Measurements from ENCODE around the gene ASPA.
"Not testable (repeated sequence)": the region's sequence is repeated elsewhere in the genome, so short reads cannot be mapped to it uniquely, and the experiment has no call there.

ASPA gene

DNA sequence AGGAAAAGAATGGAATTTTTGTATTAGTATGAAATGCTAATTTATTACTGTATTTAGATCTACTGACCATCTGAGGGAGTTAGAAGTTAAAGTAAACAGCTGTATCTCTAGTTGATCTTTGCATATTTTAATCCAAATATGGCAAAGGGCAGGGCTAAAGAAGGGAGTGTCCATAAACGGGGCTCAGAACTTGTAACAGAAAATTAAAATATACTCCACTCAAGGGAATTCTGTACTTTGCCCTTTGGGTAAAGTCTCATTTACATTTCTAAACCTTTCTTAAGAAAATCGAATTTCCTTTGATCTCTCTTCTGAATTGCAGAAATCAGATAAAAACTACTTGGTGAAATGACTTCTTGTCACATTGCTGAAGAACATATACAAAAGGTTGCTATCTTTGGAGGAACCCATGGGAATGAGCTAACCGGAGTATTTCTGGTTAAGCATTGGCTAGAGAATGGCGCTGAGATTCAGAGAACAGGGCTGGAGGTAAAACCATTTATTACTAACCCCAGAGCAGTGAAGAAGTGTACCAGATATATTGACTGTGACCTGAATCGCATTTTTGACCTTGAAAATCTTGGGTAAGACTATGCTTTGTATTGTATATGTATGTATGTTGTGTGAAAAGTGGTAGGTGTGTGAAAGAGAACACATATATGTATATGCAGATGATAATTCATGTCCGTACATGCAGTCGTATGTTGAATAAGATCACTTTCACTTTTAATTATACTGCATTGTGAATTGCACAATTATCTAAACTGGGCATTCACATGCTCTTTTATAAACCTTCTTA is at the start of gene ASPA:
TSS of gene ASPA (plus strand) at position 186 of the 799 bp plus-strand sequence. CDS start at position 349, 163 bp downstream.
- in situ Hi-C loops (cut with MboI; ENCODE audit: low sequenced_read_pairs): no loop called here

DNA sequence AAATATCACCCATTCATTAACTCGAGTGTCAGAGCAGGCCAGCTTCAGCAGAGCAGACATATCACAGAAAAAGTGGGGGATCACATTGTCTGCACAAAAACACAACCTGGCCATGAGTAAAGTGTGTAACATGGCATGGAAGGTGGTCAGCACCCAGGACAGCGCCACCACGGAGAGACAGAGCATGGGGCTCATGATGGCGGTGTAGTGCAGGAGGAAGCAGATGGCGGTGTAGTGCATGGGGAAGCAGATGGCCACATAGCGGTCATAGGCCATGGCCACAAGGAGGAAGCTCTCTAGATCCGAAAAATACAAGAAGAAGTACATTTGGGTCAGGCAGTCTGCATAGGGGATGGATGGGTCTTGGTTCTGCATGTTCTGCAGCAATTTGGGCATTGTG is 42.6 kb upstream of the ASPA start:
- in situ Hi-C loops (cut with MboI; ENCODE audit: low sequenced_read_pairs): not testable (repeated sequence)

DNA sequence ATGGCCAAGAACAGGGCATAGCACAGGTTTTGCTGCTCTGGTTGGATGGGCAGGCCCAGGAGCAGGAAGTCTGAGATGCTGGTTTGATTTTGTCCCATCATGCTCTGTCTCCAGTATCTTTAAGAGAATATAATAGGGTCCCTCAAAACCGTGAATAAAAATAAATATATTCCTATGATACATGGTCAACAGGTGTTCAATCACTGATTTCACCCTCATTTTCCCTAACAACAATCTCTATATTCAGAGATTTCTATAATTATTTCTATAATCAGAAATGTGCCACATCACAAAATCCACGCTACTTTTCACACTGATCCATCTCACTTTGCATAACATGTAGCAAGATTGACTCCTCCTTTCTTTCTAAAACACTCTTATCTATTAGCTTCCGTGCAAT is 42.1 kb upstream of the ASPA start, which contains the start of gene OR1E2:
TSS of gene OR1E2 (minus strand) at position 101 of the 400 bp plus-strand sequence. CDS start at position 101, 0 bp downstream.
- in situ Hi-C loops (cut with MboI; ENCODE audit: low sequenced_read_pairs): no loop called here

DNA sequence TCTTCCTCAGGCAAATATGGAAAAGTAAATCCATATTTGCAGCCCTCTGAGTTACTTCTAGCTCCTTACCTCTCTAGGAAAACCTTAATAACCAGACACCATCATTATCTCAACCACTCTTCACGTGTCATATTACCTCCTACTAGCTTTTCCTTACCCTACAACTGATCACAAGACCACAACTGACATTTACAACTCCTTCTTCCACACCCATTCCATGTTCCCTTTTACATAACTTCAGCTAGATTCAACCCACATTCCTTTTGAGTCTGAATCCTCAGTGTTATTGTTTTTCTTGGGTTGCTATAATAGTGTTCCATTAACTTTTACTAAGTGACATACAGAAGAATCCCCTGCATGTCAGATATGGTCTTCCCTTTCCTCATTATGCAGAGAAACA is 37.4 kb upstream of the ASPA start:
- in situ Hi-C loops (cut with MboI; ENCODE audit: low sequenced_read_pairs): no loop called here

DNA sequence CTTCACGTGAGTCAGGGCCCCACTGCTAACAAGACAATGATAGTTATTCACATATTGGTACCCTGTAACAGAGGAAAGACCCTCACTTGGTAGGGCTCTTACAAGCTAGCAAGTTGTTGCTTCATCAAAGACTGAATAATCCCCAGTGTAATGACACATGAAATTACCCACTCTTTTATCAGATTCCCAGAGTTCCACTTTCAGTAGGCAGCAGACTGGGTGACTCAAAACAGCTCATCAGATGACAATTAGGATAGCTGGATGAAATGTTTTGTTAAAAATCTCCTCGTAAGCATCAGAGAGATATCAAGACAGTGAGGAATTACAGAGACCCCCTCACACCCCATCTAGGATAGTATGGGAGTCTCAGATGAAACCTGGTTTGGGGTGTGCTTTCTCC is 35.3 kb upstream of the ASPA start:
- in situ Hi-C loops (cut with MboI; ENCODE audit: low sequenced_read_pairs): no loop called here

DNA sequence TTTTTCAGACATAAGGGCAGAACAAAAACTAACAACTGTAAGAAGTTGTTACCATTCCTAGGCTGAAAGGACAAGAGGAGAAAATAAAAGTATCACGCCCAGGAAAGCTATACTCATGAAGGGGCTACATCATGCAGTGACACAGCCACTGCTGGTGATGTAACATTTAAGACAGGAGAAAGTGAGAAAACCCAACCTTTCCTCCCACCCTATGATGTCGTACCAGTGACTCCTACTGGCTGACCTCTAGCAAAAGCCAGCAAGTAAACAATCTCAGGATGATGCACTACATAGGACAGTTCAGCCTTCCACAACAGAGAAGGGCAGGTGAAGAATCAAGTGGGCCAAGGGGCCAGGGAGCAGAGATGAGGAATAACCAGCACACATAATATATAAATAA is 28.2 kb upstream of the ASPA start:
- in situ Hi-C loops (cut with MboI; ENCODE audit: low sequenced_read_pairs): no loop called here

DNA sequence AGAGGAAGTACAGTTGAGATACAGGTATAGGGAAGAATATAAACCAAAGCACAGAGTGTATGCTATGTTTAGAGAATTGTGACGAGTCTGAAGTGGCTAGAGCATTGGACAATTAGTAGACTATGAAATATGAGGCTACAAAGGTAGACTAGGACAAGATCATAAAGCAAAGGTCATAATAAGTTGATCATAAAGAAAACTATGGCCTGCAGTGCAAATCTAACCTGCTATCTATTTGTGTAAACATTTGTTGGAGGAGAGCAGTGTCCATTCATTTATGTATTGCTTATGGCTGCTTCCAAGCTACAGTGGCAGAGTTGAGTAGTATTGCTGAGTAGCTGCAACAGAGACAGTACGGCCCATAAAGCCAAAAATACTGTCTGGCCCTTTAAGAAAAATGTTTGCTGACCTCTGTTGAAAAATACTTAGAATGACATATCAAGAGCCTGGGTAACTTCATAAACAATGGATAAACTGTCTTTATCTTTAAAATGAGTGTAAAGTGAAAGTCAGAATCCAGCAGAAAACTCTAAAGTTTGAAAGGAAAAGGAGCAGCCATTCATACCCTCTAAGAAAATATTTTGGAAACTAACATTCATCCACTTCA is 27.6 kb upstream of the ASPA start:
- in situ Hi-C loops (cut with MboI; ENCODE audit: low sequenced_read_pairs): no loop called here

DNA sequence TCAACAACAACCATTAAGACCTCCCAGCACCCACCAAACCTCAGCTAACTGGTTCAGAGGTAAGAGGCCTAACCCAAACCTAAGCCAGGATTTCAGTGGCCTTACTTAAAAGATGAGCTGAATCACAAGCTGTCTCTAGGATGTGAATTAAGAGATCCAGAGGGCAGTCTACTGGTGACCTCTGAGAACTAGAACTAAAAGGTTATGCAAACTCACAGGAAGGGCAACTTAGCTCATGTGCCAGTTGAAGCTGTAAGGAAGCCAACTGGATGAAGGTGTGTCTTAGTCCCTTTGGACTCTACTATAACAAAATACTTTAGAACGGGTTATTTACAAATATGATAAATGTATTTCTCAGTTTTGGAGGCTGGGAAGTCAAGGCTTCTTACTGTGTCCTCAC is 9.4 kb upstream of the ASPA start:
- in situ Hi-C loops (cut with MboI; ENCODE audit: low sequenced_read_pairs): not testable (repeated sequence)

DNA sequence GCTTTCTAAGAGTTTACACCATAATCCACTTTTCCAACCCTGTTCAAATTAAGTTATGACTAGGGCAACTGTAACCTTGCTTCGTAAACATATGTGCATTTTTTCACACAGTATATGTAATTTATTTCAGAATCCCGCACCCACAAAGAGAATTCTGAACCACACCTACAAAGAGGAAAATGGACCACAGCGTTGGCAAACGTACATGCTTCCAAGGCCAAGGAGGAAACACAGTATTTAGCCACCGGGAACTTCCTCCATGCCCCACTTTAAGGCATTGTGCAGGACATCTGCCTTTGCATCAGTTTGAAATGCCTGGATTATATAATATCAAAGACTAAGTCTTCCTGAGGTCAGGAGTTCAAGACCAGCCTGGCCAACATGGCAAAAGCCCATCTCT is 6.3 kb upstream of the ASPA start:
- in situ Hi-C loops (cut with MboI; ENCODE audit: low sequenced_read_pairs): no loop called here

DNA sequence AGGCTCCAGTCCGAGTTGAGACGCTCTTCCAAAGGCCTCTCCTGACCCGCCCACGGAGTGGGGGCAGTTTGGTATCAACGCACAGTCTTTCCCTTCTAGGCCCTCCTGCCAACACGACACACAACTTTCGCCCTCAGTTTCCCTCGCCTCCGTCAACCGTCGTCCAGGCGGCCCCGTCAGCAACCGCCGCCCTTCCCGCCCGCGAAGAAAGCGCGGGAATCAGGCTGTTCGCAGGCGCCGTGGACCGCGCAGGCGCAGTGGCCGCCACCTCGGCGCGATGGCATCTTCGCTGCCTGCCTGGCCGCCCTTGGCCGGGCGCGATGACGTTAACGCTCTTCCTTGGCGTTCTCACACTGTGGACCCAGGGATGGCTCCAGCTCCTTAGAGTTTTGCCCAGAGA is 4.2 kb upstream of the ASPA start, which contains the start of gene SPATA22:
TSS of gene SPATA22 (minus strand) at position 221 of the 400 bp plus-strand sequence. CDS start 2,494 bp downstream, outside the sequence.
- in situ Hi-C loops (cut with MboI; ENCODE audit: low sequenced_read_pairs): no loop called here

DNA sequence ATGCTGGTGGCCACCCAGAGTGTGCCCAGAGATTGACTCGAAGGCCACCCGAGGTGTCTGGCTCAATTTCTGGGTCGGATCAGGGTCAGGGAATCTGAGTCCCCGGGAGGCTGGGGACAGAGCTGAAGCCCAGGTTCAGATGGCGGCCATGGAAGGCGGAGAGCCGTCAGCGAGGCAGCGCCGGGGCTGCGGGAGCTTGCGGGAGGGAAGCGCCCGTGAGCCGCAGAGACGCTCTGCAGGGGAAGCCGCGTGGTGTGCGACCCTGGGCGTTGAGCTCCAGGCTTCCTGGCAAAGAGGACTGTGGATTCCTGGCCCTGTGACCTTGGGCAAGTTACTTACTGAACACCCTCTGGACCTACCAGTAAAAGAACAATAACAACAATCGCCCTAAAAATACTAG is 3.7 kb upstream of the ASPA start:
- in situ Hi-C loops (cut with MboI; ENCODE audit: low sequenced_read_pairs): no loop called here

DNA sequence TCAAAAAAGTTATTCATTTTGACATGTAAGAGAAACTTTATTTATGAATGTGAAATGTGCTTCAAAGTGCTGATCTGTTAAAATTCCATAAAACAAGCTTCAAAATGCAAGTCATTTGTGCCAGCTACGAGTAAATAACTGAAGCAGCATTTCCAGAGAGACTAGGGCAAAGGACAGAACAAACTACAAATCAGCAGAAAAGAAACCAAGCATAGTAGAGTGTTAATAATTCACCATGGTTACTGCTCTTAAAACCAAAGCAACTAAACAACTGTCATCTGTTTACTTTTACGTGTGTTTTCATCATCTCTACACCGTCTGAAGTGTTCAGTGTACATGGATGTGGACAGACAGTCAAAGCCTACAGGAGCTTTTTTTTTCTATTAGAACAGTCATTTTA is 1.6 kb upstream of the ASPA start:
- in situ Hi-C loops (cut with MboI; ENCODE audit: low sequenced_read_pairs): no loop called here

DNA sequence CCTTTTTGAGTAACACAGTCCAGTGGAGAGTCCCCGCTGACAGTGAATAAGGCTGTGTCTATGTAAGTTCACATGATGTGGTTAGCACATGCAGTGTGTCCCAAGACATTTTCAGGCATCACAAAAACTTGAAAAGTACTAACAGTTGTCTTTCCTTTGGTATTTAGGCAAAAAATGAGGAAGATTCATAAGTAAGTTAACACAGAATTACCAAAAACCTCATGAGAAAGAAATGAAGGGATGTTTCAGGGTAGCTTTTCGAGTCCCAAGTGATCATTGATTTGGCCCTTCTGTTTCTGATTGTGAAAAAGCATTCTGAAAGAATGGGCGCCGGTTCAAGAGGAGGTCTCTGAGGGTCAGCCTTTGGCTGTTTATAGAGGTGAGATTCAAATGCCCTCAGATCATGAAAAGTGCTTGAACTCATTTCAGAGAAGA is 529 bp upstream of the ASPA start:
- in situ Hi-C loops (cut with MboI; ENCODE audit: low sequenced_read_pairs): no loop called here

DNA sequence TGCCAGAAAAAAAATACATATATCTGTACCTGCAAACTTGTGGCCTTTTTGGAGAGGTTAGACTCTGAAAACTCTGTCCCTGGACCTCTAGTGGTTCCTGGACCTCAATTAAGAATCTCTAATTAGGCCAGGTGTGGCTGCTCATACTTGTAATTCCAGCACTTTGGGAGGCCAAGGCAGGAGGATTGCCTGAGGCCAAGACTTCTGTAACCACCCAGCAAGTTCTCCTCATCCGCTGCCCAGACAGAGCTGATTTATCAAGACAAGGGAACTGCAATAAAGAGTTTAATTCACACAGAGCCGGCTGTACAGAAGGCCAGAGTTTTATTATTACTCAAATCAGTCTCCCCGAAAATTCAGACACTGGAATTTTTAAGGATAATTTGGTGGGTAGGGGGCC is 4.2 kb downstream of the ASPA start:
- in situ Hi-C loops (cut with MboI; ENCODE audit: low sequenced_read_pairs): no loop called here

DNA sequence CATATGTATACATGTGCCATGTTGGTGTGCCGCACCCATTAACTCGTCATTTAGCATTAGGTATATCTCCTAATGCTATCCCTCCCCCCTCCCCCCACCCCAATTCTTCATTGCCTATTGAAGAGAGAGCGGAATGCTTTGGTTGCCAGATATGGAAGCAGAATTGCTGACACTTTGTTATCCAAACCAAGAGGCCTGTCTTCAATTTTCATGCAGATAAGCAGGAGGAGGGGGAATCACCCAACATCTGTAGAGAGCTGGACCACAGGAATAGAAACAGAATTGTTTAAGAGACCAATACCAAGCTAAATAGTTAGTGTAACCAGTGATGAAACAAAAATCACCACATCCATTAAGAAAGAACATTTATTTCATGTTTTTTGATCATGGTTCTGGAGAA is 7.1 kb downstream of the ASPA start:
- in situ Hi-C loops (cut with MboI; ENCODE audit: low sequenced_read_pairs): no loop called here

DNA sequence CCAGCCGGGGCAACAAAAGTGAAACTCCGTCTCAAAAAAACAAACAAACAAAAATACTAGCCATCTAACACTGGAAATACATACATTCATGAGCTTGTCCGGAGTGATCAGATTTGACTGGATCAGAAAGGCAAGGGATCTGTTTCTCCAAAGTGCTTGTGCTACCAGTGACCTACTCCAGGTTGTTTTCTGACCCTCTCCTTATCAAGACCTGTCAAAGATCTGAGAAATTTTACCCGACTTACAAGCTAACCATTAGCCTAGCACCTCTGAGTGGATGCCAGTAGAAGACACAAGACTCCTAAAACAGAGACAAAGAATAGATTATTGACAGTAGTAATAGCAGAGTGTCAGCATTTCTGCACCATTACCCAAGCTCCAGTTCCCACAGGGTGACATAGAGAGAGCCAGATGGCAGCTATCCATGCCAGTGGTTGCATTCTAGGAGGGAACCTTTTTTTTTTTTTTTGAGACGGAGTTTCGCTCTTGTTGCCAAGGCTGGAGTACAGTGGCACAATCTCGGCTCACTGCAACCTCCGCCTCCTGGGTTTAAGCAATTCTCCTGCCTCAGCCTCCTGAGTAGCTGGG is 9.8 kb downstream of the ASPA start:
- in situ Hi-C loops (cut with MboI; ENCODE audit: low sequenced_read_pairs): no loop called here

DNA sequence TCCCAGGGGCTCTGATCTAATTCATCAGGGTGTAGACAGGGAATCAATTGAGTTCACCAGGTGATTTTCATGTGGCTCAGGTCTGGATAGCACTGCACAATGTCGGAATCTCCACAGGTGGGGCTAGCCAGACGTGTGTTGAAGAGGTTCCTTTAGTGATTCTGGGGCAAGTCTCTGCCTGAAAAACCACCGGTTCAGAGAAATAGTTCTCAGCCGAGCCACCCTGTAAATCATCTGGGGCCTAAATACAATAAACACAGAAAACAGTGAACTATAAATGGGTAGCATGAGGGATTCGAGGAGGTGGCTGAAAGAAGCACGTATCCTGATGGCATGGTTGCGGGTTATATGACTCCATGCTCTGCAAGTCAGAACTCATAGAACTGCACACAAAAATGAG is 21.3 kb downstream of the ASPA start:
- in situ Hi-C loops (cut with MboI; ENCODE audit: low sequenced_read_pairs): no loop called here

DNA sequence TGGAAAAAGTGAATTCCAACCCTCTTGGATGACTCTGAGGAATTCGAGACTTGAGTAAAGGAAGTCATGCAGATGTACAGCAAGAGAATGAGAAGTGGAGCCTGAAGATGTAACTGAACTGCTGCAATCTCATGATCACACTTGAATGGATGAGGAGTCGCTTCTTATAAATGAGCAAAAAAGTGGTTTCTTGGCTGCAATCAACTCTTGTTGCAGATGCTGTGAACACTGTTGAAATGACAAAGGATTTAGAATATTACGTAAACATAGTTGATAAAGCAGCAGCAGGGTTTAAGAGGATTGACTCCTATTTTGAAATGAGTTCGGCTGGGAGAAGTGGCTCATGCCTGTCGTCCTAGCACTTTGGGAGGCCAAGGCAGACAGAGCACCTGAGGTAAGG is 25.5 kb downstream of the ASPA start:
- in situ Hi-C loops (cut with MboI; ENCODE audit: low sequenced_read_pairs): no loop called here

DNA sequence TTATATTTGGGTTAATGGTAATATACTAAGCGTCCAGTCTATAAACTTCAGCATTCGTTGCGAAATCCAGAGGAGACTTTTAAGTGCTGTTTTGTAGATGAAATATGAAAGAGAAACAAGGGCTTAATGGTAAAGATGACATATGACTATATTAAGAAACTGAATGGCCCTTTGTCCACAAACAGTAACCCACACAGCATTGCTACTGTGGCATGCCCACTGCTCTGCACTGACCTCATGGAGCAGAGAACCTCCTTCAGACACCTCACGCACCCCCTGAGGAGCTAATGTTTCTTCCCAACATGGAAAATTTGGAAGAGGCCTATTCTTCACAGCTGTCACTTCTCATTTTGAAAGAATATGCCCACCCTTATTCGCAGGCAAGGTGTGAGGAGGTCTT is 26.7 kb downstream of the ASPA start:
- in situ Hi-C loops (cut with MboI; ENCODE audit: low sequenced_read_pairs): no loop called here

DNA sequence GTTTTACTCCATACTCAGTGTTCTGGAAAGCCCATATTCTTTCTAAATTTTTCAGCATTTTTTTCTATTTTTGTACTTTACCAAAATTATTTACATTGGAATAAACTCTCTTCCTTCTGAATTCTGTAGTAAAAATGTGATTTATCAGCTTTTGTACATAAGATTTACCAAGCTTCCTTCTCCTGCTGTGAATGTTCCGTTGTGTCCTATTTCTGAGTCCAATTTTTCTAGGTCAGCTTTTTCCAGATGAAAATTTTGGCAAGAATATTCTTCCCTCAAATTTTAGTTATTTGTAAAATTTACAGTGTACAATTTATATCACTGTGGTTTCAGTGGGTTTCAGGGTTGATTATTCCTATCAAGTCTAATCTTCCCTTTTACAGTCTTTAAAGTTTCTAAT is 27.5 kb downstream of the ASPA start:
- in situ Hi-C loops (cut with MboI; ENCODE audit: low sequenced_read_pairs): no loop called here

DNA sequence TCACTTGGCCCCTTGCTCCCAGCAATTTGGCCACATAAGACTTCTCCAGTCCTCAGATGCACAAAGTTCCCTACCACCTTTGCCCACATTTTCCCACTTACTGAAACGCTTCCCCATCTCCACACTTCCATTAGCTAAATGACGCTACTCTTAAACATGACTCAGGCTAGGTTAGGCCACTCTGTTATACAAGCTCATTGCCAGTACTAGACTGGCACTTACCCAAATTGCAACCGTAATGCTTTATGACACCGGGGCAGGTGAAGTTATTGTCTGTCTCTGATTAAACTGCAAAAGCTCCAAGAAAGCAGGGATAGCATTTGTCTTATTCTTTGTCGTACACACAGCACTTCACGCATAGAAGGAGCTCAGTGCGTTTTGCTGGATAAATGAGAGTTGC is 29.2 kb downstream of the ASPA start:
- in situ Hi-C loops (cut with MboI; ENCODE audit: low sequenced_read_pairs): no loop called here

DNA sequence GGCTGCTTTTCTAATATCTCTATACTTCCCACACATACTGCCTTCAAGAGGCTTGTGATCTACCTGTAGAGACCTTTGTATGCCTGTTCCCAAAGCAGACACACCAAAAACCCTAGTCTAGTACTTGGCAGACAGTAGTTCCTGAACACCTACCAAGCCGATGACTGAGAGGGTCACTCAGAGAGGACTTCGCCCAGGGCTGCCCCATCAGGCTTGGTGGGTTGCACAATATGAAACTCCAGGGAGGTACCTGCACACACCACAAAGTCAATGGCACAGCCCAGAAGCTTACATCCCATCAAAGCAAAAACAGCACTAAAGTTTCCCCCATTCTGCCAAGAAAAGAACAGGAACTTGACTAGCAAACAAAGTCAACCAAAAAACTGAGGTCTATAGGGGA is 30.3 kb downstream of the ASPA start:
- in situ Hi-C loops (cut with MboI; ENCODE audit: low sequenced_read_pairs): no loop called here

Measured in HL-60/S4 treated with retinoic acid at 250 ng/mL for 4 days and 3 days (cell line).